Amniotic stem cell (primary cell): ENCODE results near the gene REXO2.
A peak's percentile ranks its signal among the peaks of the same experiment; 100 is the strongest.

Experiments used
- DNase-seq: peaks from one replicate; lab custom pipeline; 2025; lab: John Stamatoyannopoulos, UW

The REXO2 gene

GRCh38 chr11:114440971-114441763 is 1.9 kb downstream of the REXO2 start:
- no peak for DNase-seq

- DNase-seq = no peak
These were observed 2.7 kb downstream of the REXO2 start for GRCh38 chr11:114441921-114442320.

- no peak for DNase-seq
These were observed 3.3 kb downstream of the REXO2 start for GRCh38 chr11:114442536-114442935.

- no peak for DNase-seq
These were observed 8.2 kb downstream of the REXO2 start for GRCh38 chr11:114447444-114447843.

GRCh38 chr11:114447892-114448291 is 8.6 kb downstream of the REXO2 start:
- peak; percentile 3 for DNase-seq

GRCh38 chr11:114448749-114449482 is 9.6 kb downstream of the REXO2 start:
- no peak for DNase-seq

- DNase-seq = no peak
These were observed 10.6 kb downstream of the REXO2 start for GRCh38 chr11:114449845-114450244.

- DNase-seq = no peak
These were observed 13.1 kb downstream of the REXO2 start for GRCh38 chr11:114452399-114452798.

- DNase-seq = no peak
These were observed 24.7 kb downstream of the REXO2 start for GRCh38 chr11:114463999-114464398.

- DNase-seq = no peak
These were observed 27.5 kb downstream of the REXO2 start for GRCh38 chr11:114466742-114467141.

GRCh38 chr11:114472661-114473060 is 33.4 kb downstream of the REXO2 start:
- no peak for DNase-seq

- DNase-seq = no peak
These were observed 38.7 kb downstream of the REXO2 start for GRCh38 chr11:114478001-114478410.

- DNase-seq = no peak
These were observed 39.5 kb downstream of the REXO2 start for GRCh38 chr11:114478768-114479167.

- DNase-seq = no peak
These were observed 40.1 kb downstream of the REXO2 start for GRCh38 chr11:114479331-114479730.

- DNase-seq = no peak
These were observed 42.8 kb downstream of the REXO2 start for GRCh38 chr11:114482114-114482513.

GRCh38 chr11:114483929-114484328 is 44.7 kb downstream of the REXO2 start:
- no peak for DNase-seq

GRCh38 chr11:114496915-114497314 is 57.6 kb downstream of the REXO2 start:
- DNase-seq = no peak

- DNase-seq = no peak
These were observed 60.5 kb downstream of the REXO2 start for GRCh38 chr11:114499756-114500155.
